Breast epithelium (tissue), 3 donors: ENCODE measurements around the gene APBA1.

Experiments used
- POLR2A ChIP-seq: fragments of 450-650 bp; IDR thresholded peaks from one replicate; pipeline ENCODE4 v1.6.1; 2016; ENCODE audit warnings: antibody characterized with exemption, mild to moderate bottlenecking, moderate library complexity
- POLR2AphosphoS5 ChIP-seq, 3 donors: sonication (generic); formaldehyde crosslinking; IDR thresholded peaks; one replicate each; pipeline ENCODE4 v1.6.1; 2017; ENCODE audit warnings: antibody characterized with exemption in 3 of 3
- TF ChIP-seq, protein P1 (sequence below), 3 donors: fragments of 450-650 bp; IDR thresholded peaks; one replicate each; pipeline ENCODE4 v1.5.1; 2016 to 2017; ENCODE audit warnings: antibody characterized with exemption in 3 of 3, mild to moderate bottlenecking in 3 of 3, moderate library complexity in 3 of 3

DNA sequence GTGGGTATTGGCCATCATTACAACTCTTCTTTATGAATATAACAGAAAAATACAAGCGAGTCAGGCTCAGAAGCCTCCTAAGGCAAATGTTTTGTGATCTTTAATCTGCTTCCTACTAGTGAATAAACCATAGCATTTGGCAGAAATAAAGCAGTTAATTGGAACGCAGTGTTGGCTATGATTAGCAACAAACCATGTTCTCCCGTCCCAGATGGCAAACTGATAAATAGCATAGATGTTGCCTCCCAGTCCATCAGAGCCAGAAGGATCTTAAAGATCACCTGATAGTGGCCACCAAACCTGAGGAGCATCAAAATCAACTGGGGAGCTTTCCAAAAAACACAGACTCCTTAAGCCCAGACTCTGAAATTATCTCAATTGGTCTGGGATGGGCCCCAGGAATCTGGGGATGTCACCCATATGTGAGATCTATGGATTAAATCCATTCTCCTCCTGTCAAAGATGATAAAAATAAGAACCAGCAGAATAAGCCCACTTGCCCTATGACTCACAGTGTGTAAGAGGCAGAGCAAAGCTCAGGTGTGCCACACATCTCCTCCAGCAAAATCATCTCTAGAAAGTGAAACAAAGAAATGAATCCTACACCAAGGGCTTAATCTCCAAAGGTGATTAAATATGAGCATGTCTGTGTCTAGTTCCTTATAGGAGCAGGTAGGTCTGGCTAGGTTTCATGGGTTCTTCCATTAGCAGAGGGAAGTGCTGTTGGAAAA lies 50.3 kb downstream of the APBA1 start:
- TF ChIP-seq POLR2A (no peak), POLR2AphosphoS5 (IDR thresholded peaks at IDR 0.05) (no peak)
- TF ChIP-seq, protein P1, sequence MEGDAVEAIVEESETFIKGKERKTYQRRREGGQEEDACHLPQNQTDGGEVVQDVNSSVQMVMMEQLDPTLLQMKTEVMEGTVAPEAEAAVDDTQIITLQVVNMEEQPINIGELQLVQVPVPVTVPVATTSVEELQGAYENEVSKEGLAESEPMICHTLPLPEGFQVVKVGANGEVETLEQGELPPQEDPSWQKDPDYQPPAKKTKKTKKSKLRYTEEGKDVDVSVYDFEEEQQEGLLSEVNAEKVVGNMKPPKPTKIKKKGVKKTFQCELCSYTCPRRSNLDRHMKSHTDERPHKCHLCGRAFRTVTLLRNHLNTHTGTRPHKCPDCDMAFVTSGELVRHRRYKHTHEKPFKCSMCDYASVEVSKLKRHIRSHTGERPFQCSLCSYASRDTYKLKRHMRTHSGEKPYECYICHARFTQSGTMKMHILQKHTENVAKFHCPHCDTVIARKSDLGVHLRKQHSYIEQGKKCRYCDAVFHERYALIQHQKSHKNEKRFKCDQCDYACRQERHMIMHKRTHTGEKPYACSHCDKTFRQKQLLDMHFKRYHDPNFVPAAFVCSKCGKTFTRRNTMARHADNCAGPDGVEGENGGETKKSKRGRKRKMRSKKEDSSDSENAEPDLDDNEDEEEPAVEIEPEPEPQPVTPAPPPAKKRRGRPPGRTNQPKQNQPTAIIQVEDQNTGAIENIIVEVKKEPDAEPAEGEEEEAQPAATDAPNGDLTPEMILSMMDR (IDR thresholded peaks at IDR 0.05): no peak
